Left ventricle myocardium inferior (tissue), 1 donor: ENCODE results near the gene IGF2R. TPM values are rescaled to one million over a fixed set of nuclear protein-coding genes. Genes with fewer than 3 reads are reported as not detected.

Experiments
- DNase-seq: peaks from one replicate; pipeline ENCODE4 v3.0.0-alpha.2; 2020
- H3K27ac ChIP-seq: fragments of 200-600 bp; replicated peaks from 2 replicates; pipeline ENCODE4 v1.8.0; 2021
- H3K27me3 ChIP-seq: fragments of 200-600 bp; 2 replicates; pipeline ENCODE4 v1.8.0; 2021; ENCODE audit warnings: low read depth
- H3K36me3 ChIP-seq: fragments of 200-600 bp; 2 replicates; pipeline ENCODE4 v1.8.0; 2021
- H3K4me1 ChIP-seq: fragments of 200-600 bp; 2 replicates; pipeline ENCODE4 v1.8.0; 2021
- H3K4me3 ChIP-seq: fragments of 200-600 bp; 2 replicates; pipeline ENCODE4 v1.8.0; 2021; ENCODE audit warnings: mild to moderate bottlenecking, moderate library complexity
- H3K9me3 ChIP-seq: fragments of 200-600 bp; replicated peaks from 2 replicates; pipeline ENCODE4 v1.8.0; 2021
- CTCF ChIP-seq: fragments of 200-600 bp; IDR thresholded peaks from 2 replicates; pipeline ENCODE4 v1.8.0; 2021; ENCODE audit warnings: antibody characterized with exemption, mild to moderate bottlenecking, borderline replicate concordance
- intact Hi-C: fragments of 100-400 bp; cut with micrococcal nuclease; formaldehyde crosslinking; loops from one replicate; pipeline ENCODE4 v1.11.0; 2022
- total RNA-seq: library from RNA; stranded (reverse); fragmentation: NEBNext Ultra II Directional; extraction: Animal tissue kit (Norgen Biotek cat#: 25700); gene quantifications from one replicate; pipeline ENCODE4 v1.2.1, GENCODE V29; 2021
- donor health status: DM: no; HTN: yes; CAD: no; lungs with severe emphysema.

IGF2R gene
- total RNA-seq, 1 donor from 2014 or later = 66.8 TPM

GRCh38 chr6:160054271-160054670, 85.4 kb downstream of the IGF2R start:
- Histone ChIP-seq H3K4me1 (no peaks in the 10 kb centered on the region), H3K27ac (no peak overlapping the region), H3K9me3 (no peaks in the 10 kb centered on the region), H3K36me3 (peaks cover 99% of the 10 kb centered on the region), H3K4me3 (no peak overlapping the region), H3K27me3 (no peaks in the 10 kb centered on the region)
- no peak for TF ChIP-seq CTCF
- DNase-seq = no peak
- intact Hi-C loops = no loop called here

GRCh38 chr6:160054913-160055312, 86.0 kb downstream of the IGF2R start:
- Histone ChIP-seq H3K4me1 (no peaks in the 10 kb centered on the region), H3K36me3 (peaks cover 99% of the 10 kb centered on the region), H3K4me3 (no peak overlapping the region), H3K9me3 (no peaks in the 10 kb centered on the region), H3K27ac (no peak overlapping the region), H3K27me3 (no peaks in the 10 kb centered on the region)
- intact Hi-C loops = no loop called here
- DNase-seq = no peak
- TF ChIP-seq CTCF = no peak

- H3K4me3 ChIP-seq = no peak overlapping the region
- TF ChIP-seq CTCF = no peak
- intact Hi-C loops = no loop called here
- no peaks in the 10 kb centered on the region for H3K4me1 ChIP-seq
- no peak overlapping the region for H3K27ac ChIP-seq
- H3K36me3 ChIP-seq = peaks cover 99% of the 10 kb centered on the region
- no peaks in the 10 kb centered on the region for H3K9me3 ChIP-seq
- no peaks in the 10 kb centered on the region for H3K27me3 ChIP-seq
- no peak for DNase-seq
Observed at GRCh38 chr6:160055378-160055777, 86.5 kb downstream of the IGF2R start.

- Histone ChIP-seq H3K4me1 (no peaks in the 10 kb centered on the region), H3K27ac (no peak overlapping the region), H3K36me3 (peaks cover 99% of the 10 kb centered on the region), H3K9me3 (no peaks in the 10 kb centered on the region), H3K4me3 (no peak overlapping the region), H3K27me3 (no peaks in the 10 kb centered on the region)
- TF ChIP-seq CTCF = no peak
- DNase-seq = no peak
- intact Hi-C loops = no loop called here
Observed at GRCh38 chr6:160055813-160056212, 86.9 kb downstream of the IGF2R start.

GRCh38 chr6:160057080-160057479, 88.2 kb downstream of the IGF2R start:
- no peaks in the 10 kb centered on the region for H3K9me3 ChIP-seq
- DNase-seq = no peak
- no peaks in the 10 kb centered on the region for H3K27me3 ChIP-seq
- H3K4me3 ChIP-seq = no peak overlapping the region
- intact Hi-C loops = no loop called here
- no peak for TF ChIP-seq CTCF
- no peak overlapping the region for H3K27ac ChIP-seq
- no peaks in the 10 kb centered on the region for H3K4me1 ChIP-seq
- H3K36me3 ChIP-seq = peaks cover 99% of the 10 kb centered on the region
